ENCODE results near the gene CASP4. TPM values are rescaled to one million over a fixed set of nuclear protein-coding genes. Genes with fewer than 3 reads are reported as not detected.

The CASP4 gene
- total and polyA plus RNA-seq, 12 donors = 6.6 to 42.7 (median 12.7) TPM

DNA sequence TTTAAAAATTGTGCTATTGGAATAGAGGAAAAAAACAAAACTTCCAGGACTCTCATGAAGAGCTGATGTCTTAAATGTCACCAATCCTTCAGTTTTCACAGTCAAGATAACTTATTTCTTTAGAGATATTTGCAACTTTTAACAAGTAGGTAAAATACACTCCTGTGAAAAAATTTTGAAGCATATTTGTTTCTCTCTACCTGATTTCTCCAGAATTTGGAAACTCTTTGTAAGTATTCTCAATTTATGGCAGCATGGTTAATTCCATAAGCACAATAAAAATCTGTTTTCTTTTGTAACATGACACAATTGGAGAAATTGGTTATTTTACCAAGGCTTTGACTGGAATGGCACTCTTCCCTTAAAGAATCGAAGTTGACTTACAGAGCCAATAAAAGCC, 4.1 kb downstream of the CASP4 start:
- Histone ChIP-seq H3K36me3 (peaks cover 0 to 31% (median 5%) of the 10 kb centered on the region in 9 donors), H3K27ac (no peak overlapping the region), H3K27me3 (no peaks in the 10 kb centered on the region), H3K9me3 (peaks cover 0 to 16% (median 0%) of the 10 kb centered on the region in 11 donors), H3K4me3 (no peak overlapping the region), H3K4me1 (peaks cover 0 to 60% (median 22%) of the 10 kb centered on the region in 9 donors)
- intact Hi-C loops (cut with DNase I) = loop anchor here in 1 of 10 donors (10.0 kb wide), 1 partner anchor 71 kb away; the partner anchor contains the start of gene CASP1
- 97 to 98% methylated on average over 1 of the region's 1 CpG for WGBS, 2 donors
- no peak for ATAC-seq
- TF ChIP-seq, protein P1, sequence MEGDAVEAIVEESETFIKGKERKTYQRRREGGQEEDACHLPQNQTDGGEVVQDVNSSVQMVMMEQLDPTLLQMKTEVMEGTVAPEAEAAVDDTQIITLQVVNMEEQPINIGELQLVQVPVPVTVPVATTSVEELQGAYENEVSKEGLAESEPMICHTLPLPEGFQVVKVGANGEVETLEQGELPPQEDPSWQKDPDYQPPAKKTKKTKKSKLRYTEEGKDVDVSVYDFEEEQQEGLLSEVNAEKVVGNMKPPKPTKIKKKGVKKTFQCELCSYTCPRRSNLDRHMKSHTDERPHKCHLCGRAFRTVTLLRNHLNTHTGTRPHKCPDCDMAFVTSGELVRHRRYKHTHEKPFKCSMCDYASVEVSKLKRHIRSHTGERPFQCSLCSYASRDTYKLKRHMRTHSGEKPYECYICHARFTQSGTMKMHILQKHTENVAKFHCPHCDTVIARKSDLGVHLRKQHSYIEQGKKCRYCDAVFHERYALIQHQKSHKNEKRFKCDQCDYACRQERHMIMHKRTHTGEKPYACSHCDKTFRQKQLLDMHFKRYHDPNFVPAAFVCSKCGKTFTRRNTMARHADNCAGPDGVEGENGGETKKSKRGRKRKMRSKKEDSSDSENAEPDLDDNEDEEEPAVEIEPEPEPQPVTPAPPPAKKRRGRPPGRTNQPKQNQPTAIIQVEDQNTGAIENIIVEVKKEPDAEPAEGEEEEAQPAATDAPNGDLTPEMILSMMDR (IDR thresholded peaks at IDR 0.05) = no peak
- no peak for DNase-seq

DNA sequence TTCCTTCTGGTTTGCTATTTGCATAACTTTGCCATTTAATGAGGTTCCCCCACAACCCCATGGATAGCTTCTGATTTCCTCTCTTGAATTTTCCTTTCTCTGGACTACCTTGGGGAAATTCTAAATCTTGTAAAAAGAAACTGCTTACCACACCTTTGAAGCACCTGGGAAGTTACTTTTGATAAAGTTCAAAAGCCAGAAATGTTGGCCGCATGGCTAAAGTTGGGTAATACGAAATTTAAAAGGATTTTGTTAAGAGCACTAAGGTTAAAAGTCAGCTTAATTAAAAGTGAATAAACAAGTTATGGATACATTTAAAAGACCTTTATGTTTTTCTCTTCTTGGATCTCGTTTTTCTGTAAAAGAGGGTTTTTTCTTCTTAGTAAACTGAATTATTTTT, 5.5 kb downstream of the CASP4 start:
- Histone ChIP-seq H3K9me3 (peaks cover 0 to 16% (median 0%) of the 10 kb centered on the region in 11 donors), H3K36me3 (peaks cover 0 to 31% (median 5%) of the 10 kb centered on the region in 9 donors), H3K27me3 (no peaks in the 10 kb centered on the region), H3K4me1 (peaks cover 0 to 65% (median 24%) of the 10 kb centered on the region in 9 donors), H3K27ac (no peak overlapping the region), H3K4me3 (no peak overlapping the region)
- ATAC-seq (no peak), DNase-seq (no peak)
- TF ChIP-seq, protein P1 (IDR thresholded peaks at IDR 0.05) = no peak
- 91 to 93% methylated on average over 3 of the region's 3 CpGs for WGBS, 2 donors
- intact Hi-C loops (cut with DNase I) = loop anchor here in 1 of 10 donors (10.0 kb wide), 1 partner anchor 72 kb away; the partner anchor contains the start of gene CASP1

DNA sequence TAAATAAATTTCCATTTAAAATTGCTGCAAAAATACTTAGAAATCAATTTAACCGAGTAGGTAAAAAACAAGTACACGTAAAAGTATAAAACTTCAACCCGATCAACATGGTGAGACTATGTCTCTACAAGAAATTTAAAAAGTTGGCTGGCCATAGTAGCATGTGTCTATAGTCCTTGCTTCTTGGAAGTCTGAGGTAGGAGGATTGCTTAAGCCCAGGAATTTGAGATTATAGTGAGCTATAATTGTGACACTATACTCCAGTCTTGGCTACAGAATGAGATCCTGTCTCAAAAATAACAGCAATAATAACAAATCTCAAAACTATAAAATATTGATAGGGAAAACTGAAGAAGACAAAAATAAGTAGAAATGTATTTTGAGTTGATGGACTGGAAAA, 11.1 kb downstream of the CASP4 start:
- TF ChIP-seq, protein P1 (IDR thresholded peaks at IDR 0.05) = no peak
- WGBS, 2 donors = 94 to 96% methylated on average over 3 of the region's 3 CpGs
- ATAC-seq (no peak), DNase-seq (no peak)
- H3K27ac ChIP-seq = no peak overlapping the region
- intact Hi-C loops (cut with DNase I) = loop anchor here in 1 of 10 donors (5.0 kb wide), 1 partner anchor 35 kb away; no protein-coding TSS in a partner anchor
- H3K4me1 ChIP-seq = peaks cover 0 to 56% (median 15%) of the 10 kb centered on the region in 9 donors
- H3K27me3 ChIP-seq = no peaks in the 10 kb centered on the region
- no peak overlapping the region for H3K4me3 ChIP-seq
- peaks cover 0 to 54% (median 16%) of the 10 kb centered on the region in 9 donors for H3K36me3 ChIP-seq
- peaks cover 0 to 2% (median 0%) of the 10 kb centered on the region in 11 donors for H3K9me3 ChIP-seq

DNA sequence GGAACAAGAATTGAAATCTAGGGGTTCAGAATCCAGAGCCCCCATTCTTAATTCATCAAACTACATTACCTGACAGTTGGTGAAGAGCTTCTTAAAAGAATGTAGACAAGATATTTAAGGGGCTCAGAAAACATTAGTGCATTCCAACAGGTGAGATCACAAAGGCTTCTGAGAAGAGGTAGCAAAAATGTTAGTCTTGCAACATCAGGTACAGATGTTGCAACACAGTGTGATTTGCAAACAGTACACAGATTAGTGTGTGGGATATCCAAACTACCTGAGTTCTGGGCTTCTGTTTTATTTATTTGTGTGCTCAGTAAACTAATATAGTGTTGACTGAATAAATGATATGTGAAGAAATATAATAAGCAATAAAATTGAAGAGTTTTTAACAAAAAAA, 11.8 kb downstream of the CASP4 start:
- Histone ChIP-seq H3K27ac (no peak overlapping the region), H3K4me3 (no peak overlapping the region), H3K9me3 (peaks cover 0 to 2% (median 0%) of the 10 kb centered on the region in 11 donors), H3K36me3 (peaks cover 0 to 54% (median 21%) of the 10 kb centered on the region in 9 donors), H3K4me1 (peaks cover 0 to 53% (median 15%) of the 10 kb centered on the region in 9 donors), H3K27me3 (no peaks in the 10 kb centered on the region)
- TF ChIP-seq, protein P1 (IDR thresholded peaks at IDR 0.05) = no peak
- intact Hi-C loops (cut with DNase I) = loop anchor here in 1 of 10 donors (5.0 kb wide), 1 partner anchor 36 kb away; no protein-coding TSS in a partner anchor
- DNase-seq (no peak), ATAC-seq (no peak)

All from heart right ventricle (tissue), 16 donors.